RWPE1 (cell line): ENCODE measurements around the gene ZMIZ1.
A peak's percentile ranks its signal among the peaks of the same experiment; 100 is the strongest.

Source experiments
- CTCF ChIA-PET: fragments of 350-600 bp; sonication (Branson Sonifier 250); formaldehyde crosslinking; extraction: SDS; loops from one replicate; lab custom pipeline; 2021; lab: Yijun Ruan, JAX
- POLR2A ChIA-PET: fragments of 400-600 bp; formaldehyde crosslinking; extraction: SDS; loops from one replicate; lab custom pipeline; 2020; ENCODE audit warnings: antibody characterized with exemption; ENCODE audit not compliant: low non-redundant PET; lab: Yijun Ruan, JAX
- DNase-seq: peaks from one replicate; pipeline ENCODE4 v3.0.0; 2012; ENCODE audit warnings: low spot score
- H3K27ac ChIP-seq: fragments of 450-650 bp; 2 replicates; pipeline ENCODE4 v1.5.1; 2017
- TF ChIP-seq, protein P1 (sequence below): fragments of 450-650 bp; conservative IDR thresholded peaks from 2 replicates; pipeline ENCODE4 v1.5.1; 2017; ENCODE audit warnings: low read depth, mild to moderate bottlenecking

Gene ZMIZ1

DNA sequence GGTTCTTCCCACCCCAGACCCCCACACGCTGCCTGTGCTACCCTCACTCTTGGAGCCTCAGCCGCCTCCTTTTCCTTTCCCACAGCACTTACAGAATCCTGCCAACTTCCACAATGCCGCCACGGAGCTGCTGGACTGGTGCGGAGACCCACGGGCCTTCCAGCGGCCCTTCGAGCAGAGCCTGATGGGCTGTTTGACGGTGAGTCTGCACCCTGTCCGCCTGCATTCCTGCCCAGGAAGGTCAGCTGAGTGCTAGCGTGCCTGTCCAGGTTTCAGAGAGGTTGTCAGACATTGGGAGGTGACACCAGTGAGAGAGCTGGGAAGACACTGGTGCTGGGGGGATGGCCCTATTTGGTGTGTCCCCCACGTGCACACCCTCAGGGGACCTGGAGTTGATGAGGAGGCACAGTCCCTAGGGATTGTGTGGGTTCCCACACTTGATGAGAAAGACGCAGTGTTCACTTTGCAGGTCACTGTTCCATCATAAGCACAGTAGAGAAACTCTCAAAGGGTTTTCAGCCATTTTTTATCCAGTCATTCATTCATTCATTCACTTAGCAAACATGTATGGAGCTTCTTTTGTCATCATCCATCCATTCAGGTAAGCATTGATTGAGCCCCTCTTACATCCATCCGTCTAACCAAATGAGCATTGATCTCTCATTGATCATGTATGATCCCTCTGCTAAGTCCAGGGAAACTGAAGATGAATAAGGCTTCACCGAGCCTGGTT is 139.7 kb downstream of the ZMIZ1 start:
- DNase-seq, result no peak
- ChIA-PET POLR2A (no interaction called here), CTCF (interaction anchor here (0.6 kb wide), 1 partner anchor 1162 kb away, joined by 4 read pairs; no protein-coding TSS in a partner anchor)

DNA sequence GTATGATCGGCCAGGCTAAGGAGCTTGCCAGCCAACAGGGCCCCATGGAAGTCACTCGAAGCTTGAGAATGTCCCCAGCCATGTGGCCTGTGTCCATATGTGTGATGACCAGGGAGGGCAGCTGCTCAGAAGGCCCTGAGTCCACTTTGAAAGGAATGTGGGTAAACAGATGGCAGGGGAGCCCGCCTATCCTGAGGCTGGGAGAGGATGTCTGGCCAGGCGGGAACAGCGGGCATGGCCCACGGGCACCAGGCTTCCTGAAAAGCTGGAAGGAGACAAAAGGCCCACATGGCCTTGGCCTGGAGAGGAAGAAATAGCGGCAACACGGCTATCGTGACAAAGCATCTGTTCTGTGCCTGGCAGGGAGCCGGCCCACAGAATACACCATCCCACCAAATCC is 140.6 kb downstream of the ZMIZ1 start:
- ChIA-PET CTCF (interaction anchor here (0.6 kb wide), 1 partner anchor 1163 kb away, joined by 4 read pairs; no protein-coding TSS in a partner anchor), POLR2A (no interaction called here)
- H3K27ac ChIP-seq, result no peak overlapping the region
- TF ChIP-seq, protein P1, sequence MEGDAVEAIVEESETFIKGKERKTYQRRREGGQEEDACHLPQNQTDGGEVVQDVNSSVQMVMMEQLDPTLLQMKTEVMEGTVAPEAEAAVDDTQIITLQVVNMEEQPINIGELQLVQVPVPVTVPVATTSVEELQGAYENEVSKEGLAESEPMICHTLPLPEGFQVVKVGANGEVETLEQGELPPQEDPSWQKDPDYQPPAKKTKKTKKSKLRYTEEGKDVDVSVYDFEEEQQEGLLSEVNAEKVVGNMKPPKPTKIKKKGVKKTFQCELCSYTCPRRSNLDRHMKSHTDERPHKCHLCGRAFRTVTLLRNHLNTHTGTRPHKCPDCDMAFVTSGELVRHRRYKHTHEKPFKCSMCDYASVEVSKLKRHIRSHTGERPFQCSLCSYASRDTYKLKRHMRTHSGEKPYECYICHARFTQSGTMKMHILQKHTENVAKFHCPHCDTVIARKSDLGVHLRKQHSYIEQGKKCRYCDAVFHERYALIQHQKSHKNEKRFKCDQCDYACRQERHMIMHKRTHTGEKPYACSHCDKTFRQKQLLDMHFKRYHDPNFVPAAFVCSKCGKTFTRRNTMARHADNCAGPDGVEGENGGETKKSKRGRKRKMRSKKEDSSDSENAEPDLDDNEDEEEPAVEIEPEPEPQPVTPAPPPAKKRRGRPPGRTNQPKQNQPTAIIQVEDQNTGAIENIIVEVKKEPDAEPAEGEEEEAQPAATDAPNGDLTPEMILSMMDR, result no peak
- no peak for DNase-seq

More for the DNA sequence above, 139.7 kb downstream of the ZMIZ1 start:
- TF ChIP-seq, protein P1, result no peak
- H3K27ac ChIP-seq, result no peak overlapping the region

DNA sequence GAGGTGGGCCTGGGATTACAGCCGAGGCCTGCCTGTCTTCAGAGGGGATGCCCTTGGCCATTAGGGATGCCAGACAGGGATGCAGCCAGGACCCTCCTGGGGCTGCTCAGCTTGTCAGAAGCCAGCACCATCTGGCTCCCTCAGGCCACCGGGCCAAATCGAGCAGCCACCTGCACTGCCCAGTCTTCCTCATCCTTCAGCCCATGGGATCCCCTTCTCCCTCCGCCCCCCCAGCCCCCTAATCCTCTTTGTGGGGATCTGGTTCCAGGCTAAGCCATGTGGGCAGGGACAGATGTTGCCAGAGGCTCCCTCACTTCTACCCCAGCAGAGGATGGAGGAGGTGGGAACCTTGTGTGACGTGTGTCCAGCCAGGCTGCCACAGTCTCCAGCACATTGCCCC is 141.1 kb downstream of the ZMIZ1 start:
- TF ChIP-seq, protein P1, result no peak
- POLR2A ChIA-PET, result no interaction called here
- peak overlapping the region; percentile 14; the same call in 1 of the 2 replicates for H3K27ac ChIP-seq
- CTCF ChIA-PET, result no interaction called here
- DNase-seq, result no peak

DNA sequence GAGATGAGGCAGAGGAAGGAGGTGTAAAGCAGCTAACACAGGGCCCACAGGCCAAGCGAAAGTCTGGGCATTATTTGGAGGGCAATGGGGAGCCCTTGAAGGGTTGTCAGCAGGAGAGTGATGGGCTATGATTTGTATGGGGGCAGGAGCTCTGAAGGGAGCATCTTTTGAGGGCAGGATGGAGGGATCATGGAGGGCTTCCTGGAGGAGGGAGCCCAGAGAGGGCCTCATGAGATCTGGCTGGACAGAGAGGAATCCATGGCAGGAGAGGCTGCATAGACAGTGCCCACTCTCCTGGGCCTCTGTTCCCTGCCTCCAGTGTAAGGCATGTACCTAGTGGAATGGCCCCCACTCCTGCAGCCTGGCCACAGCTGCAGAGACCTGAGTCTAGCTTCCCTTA is 141.9 kb downstream of the ZMIZ1 start:
- H3K27ac ChIP-seq, result peak overlapping the region; percentile 14; the same call in 1 of the 2 replicates
- CTCF ChIA-PET, result interaction anchor here (1.1 kb wide), 1 partner anchor 15 kb away, joined by 3 read pairs; no protein-coding TSS in a partner anchor
- TF ChIP-seq, protein P1, result no peak
- POLR2A ChIA-PET, result no interaction called here
- no peak for DNase-seq

DNA sequence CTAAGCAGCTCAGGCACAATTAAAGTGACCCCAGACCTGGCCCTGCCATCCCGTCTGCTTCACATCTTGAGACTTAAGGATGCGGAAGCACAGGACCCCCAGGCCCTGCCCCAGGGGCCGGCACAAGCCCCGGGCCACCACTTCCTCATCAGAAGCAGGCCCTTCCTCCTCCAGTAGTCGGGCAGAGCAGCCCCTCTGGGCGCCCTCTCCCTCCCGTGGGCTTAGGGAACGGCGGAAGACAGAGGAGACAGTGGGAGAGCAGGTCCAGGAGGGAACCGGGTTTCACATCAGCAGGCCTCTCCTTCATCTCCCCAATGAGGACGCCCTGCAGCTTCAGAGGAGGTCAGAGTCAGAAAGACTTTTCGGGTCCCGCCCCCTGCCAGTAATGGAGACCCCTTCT is 142.8 kb downstream of the ZMIZ1 start:
- POLR2A ChIA-PET, result no interaction called here
- H3K27ac ChIP-seq, result peak overlapping the region; percentile 14; the same call in 1 of the 2 replicates
- TF ChIP-seq, protein P1, result no peak
- DNase-seq, result no peak
- CTCF ChIA-PET, result no interaction called here

DNA sequence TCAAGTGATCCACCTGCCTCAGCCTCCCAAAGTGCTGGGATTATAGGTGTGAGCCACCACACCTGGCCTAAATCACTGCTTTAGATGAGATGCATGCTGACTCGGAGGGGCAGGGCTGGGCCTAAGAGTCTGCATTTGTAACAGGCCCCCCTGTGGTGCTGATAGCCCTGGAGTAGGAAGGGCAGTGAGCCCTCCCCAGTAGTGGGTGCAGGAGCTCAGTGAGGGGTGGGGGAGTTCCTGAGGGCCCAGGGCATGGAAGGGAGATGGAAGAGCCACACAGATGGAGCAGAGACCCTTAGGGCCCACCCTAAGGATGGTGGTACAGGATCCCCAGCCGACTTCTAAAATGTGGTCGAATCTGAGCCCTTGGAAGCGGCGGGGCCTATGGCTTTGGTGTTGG is 146.8 kb downstream of the ZMIZ1 start:
- ChIA-PET POLR2A (no interaction called here), CTCF (interaction anchor here (0.7 kb wide), 2 partner anchors 8 to 48 kb away, joined by 3 to 5 read pairs; no protein-coding TSS in a partner anchor)
- TF ChIP-seq, protein P1, result no peak
- no peak overlapping the region for H3K27ac ChIP-seq
- DNase-seq, result no peak
